Keratinocyte (primary cell): ENCODE measurements around the gene GALNT2. TPM values are rescaled to one million over a fixed set of nuclear protein-coding genes. Genes with fewer than 3 reads are reported as not detected.

ENCODE experiments used
- DNase-seq: peaks from one replicate; pipeline ENCODE4 v3.0.0-alpha.2; 2011; ENCODE audit warnings: low read depth, missing footprints, low spot score
- FAIRE-seq: peaks from 2 replicates; lab custom pipeline; 2011; peaks lifted over from hg19 to GRCh38; lab: Jason Lieb, UNC
- H2AFZ ChIP-seq: 2 replicates; pipeline ENCODE4 v1.6.0; 2012; ENCODE audit warnings: low read length, control low read depth, inconsistent platforms; ENCODE audit not compliant: control insufficient read depth
- H3K27ac ChIP-seq: 2 replicates; pipeline ENCODE4 v1.5.1; 2011; ENCODE audit warnings: low read length; ENCODE audit not compliant: control insufficient read depth, insufficient read depth
- H3K27me3 ChIP-seq: 3 replicates; pipeline ENCODE4 v1.6.0; 2011; ENCODE audit warnings: low read length; ENCODE audit not compliant: control insufficient read depth, insufficient read depth; ENCODE audit errors: extremely low read depth
- H3K36me3 ChIP-seq, 2 experiments: 2 replicates in 1 of 2; 3 replicates in 1 of 2; pipeline ENCODE4 v1.5.1; 2011; ENCODE audit warnings: low read length in 2 of 2, mild to moderate bottlenecking in 1 of 2; ENCODE audit not compliant: control insufficient read depth in 2 of 2, insufficient read depth in 2 of 2; ENCODE audit errors: extremely low read depth in 1 of 2
- H3K4me1 ChIP-seq: 3 replicates; pipeline ENCODE4 v1.5.1; 2011; ENCODE audit warnings: low read length; ENCODE audit not compliant: control insufficient read depth, insufficient read depth; ENCODE audit errors: extremely low read depth
- H3K4me2 ChIP-seq: 3 replicates; pipeline ENCODE4 v1.6.0; 2011; ENCODE audit warnings: low read depth, low read length; ENCODE audit not compliant: control insufficient read depth, insufficient read depth; ENCODE audit errors: extremely low read depth
- H3K4me3 ChIP-seq, 3 experiments: fragments of 200-600 bp in 1 of 3; sonication (generic) in 1 of 3; 2 replicates in 2 of 3; 3 replicates in 1 of 3; pipeline ENCODE4 v1.5.1; 2011 to 2016; ENCODE audit warnings: low read length in 3 of 3, mild to moderate bottlenecking in 3 of 3, control low read depth in 2 of 3, inconsistent platforms in 1 of 3, low read depth in 1 of 3, mixed read lengths in 1 of 3, mixed run types in 1 of 3, moderate library complexity in 1 of 3; ENCODE audit not compliant: control insufficient read depth in 2 of 3, insufficient read depth in 2 of 3; ENCODE audit errors: extremely low read depth in 1 of 3
- H3K79me2 ChIP-seq: 2 replicates; pipeline ENCODE4 v1.6.0; 2012; ENCODE audit warnings: low read length; ENCODE audit not compliant: control insufficient read depth, insufficient read depth
- H3K9ac ChIP-seq: 3 replicates; pipeline ENCODE4 v1.6.0; 2011; ENCODE audit warnings: low read length; ENCODE audit not compliant: control insufficient read depth, insufficient read depth; ENCODE audit errors: extremely low read depth
- H3K9me1 ChIP-seq: 3 replicates; pipeline ENCODE4 v1.6.0; 2011; ENCODE audit warnings: low read length; ENCODE audit not compliant: control insufficient read depth, insufficient read depth; ENCODE audit errors: extremely low read depth
- H3K9me3 ChIP-seq: 2 replicates; pipeline ENCODE4 v1.5.1; 2012; ENCODE audit warnings: low read depth, low read length; ENCODE audit not compliant: control insufficient read depth
- H4K20me1 ChIP-seq: 3 replicates; pipeline ENCODE4 v1.6.0; 2011; ENCODE audit warnings: low read length; ENCODE audit not compliant: control insufficient read depth, insufficient read depth; ENCODE audit errors: extremely low read depth
- EZH2 ChIP-seq: IDR thresholded peaks from one replicate; pipeline ENCODE4 v1.6.1; 2012; ENCODE audit warnings: inconsistent platforms, mild to moderate bottlenecking, low read length, moderate library complexity
- dilution Hi-C: fragments of 300-500 bp; cut with MboI; formaldehyde crosslinking; loops from one replicate; pipeline ENCODE4 v1.7.0; 2020; ENCODE audit warnings: low sequenced_read_pairs; ENCODE audit not compliant: extremely low pct_ligation_motif_present
- polyA plus RNA-seq, 5 experiments: library from polyadenylated mRNA; depleted of rRNA in 3 of 5; stranded (reverse) in 3 of 5; stranded (forward) in 1 of 5; unstranded in 1 of 5; fragments of >200 nt; gene quantifications; 1 replicate in 1 of 5; 2 replicates in 3 of 5; 3 replicates in 1 of 5; pipeline versions ENCODE4 v1.2.1 to v1.2.3, GENCODE V29; 2011 to 2012; ENCODE audit warnings: missing spikeins in 2 of 5, low read depth in 1 of 5, low replicate concordance in 1 of 5
- TF ChIP-seq, protein P1 (sequence below), 3 experiments: IDR thresholded peaks in 1 of 3; conservative IDR thresholded peaks in 1 of 3; optimal IDR thresholded peaks in 1 of 3; 2 replicates in 2 of 3; 3 replicates in 1 of 3; pipeline versions ENCODE3 to v1.5.1; 2011; ENCODE audit warnings: low read length in 3 of 3, mild to moderate bottlenecking in 3 of 3, moderate library complexity in 2 of 3, control low read depth in 1 of 3, inconsistent platforms in 1 of 3; ENCODE audit not compliant: insufficient read depth in 2 of 3; ENCODE audit errors: extremely low read depth in 1 of 3

GALNT2 gene
- polyA plus RNA-seq, 1 donor (not counting 4 experiments of a cell fraction or from before 2014, with no cell fraction given): 61.7 TPM

DNA sequence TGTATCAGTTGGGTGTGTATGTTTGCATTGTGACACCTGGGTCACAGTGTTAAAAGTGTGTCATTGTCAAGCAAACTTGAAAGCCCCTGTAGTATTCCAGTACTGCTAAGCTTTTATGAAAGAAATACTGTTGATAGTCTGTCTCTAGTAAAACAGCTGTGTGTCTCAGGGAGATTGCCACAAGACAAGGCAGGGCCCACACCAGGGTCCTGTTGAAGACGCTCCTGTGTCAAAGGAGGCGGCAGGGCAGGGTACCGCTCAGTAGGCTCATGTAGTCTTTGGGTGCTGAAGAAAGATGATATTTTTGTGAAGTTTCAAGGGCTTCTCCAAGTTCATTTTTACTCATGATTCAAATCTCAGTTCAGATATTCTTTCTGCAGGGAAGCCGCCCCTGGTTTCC lies 132.5 kb downstream of the GALNT2 start:
- peaks cover 4% of the 10 kb centered on the region for H3K9me1 ChIP-seq
- FAIRE-seq (no peak), DNase-seq (no peak)
- no peak overlapping the region for H3K27ac ChIP-seq
- H3K36me3 ChIP-seq: peaks cover 5 to 12% of the 10 kb centered on the region in 2 experiments
- no peaks in the 10 kb centered on the region for H4K20me1 ChIP-seq
- H3K27me3 ChIP-seq: no peaks in the 10 kb centered on the region
- H3K9ac ChIP-seq: no peak overlapping the region
- H3K9me3 ChIP-seq: no peaks in the 10 kb centered on the region
- H2AFZ ChIP-seq: no peak overlapping the region
- no peak overlapping the region for H3K4me2 ChIP-seq
- TF ChIP-seq, protein P1, sequence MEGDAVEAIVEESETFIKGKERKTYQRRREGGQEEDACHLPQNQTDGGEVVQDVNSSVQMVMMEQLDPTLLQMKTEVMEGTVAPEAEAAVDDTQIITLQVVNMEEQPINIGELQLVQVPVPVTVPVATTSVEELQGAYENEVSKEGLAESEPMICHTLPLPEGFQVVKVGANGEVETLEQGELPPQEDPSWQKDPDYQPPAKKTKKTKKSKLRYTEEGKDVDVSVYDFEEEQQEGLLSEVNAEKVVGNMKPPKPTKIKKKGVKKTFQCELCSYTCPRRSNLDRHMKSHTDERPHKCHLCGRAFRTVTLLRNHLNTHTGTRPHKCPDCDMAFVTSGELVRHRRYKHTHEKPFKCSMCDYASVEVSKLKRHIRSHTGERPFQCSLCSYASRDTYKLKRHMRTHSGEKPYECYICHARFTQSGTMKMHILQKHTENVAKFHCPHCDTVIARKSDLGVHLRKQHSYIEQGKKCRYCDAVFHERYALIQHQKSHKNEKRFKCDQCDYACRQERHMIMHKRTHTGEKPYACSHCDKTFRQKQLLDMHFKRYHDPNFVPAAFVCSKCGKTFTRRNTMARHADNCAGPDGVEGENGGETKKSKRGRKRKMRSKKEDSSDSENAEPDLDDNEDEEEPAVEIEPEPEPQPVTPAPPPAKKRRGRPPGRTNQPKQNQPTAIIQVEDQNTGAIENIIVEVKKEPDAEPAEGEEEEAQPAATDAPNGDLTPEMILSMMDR (optimal IDR thresholded peaks at IDR 0.05 in 1 of 3, IDR thresholded peaks at IDR 0.05 in 1 of 3, conservative IDR thresholded peaks at IDR 0.05 in 1 of 3; ENCODE audit: extremely low read depth in 1 of 3, insufficient read depth in 2 of 3, low read length in 3 of 3): no peak
- no peak for TF ChIP-seq EZH2
- peaks cover 33% of the 10 kb centered on the region for H3K79me2 ChIP-seq
- no peak overlapping the region for H3K4me3 ChIP-seq
- dilution Hi-C loops: no loop called here
- no peaks in the 10 kb centered on the region for H3K4me1 ChIP-seq

DNA sequence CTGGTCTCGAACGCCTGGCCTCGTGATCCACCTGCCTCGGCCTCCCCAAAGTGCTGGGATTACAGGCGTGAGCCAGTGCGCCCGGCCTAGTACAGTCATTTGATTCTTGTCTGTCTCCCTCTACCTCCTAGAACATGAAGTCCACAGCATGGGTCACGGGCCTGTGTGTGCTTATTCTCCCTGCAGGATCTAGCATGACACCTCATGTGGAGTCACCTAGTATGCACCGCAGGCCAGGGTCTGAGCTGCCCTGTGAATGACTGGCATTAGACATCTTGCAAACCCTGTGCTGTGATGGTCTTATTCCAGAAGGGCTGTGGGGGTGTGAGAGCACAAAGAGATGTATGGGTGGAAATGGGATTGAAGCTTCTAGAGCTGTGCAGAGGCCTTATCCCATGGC lies 133.2 kb downstream of the GALNT2 start:
- Histone ChIP-seq H3K36me3 (peaks cover 4 to 12% of the 10 kb centered on the region in 2 experiments), H3K9ac (no peak overlapping the region), H3K4me2 (no peak overlapping the region), H2AFZ (no peak overlapping the region), H3K9me3 (no peaks in the 10 kb centered on the region), H3K4me1 (no peaks in the 10 kb centered on the region), H3K4me3 (no peak overlapping the region), H3K27me3 (no peaks in the 10 kb centered on the region), H3K27ac (no peak overlapping the region), H3K9me1 (no peaks in the 10 kb centered on the region), H4K20me1 (no peaks in the 10 kb centered on the region), H3K79me2 (peaks cover 31% of the 10 kb centered on the region)
- DNase-seq (no peak), FAIRE-seq (no peak)
- TF ChIP-seq, protein P1 (optimal IDR thresholded peaks at IDR 0.05 in 1 of 3, IDR thresholded peaks at IDR 0.05 in 1 of 3, conservative IDR thresholded peaks at IDR 0.05 in 1 of 3; ENCODE audit: extremely low read depth in 1 of 3, insufficient read depth in 2 of 3, low read length in 3 of 3): no peak
- no peak for TF ChIP-seq EZH2
- dilution Hi-C loops: no loop called here
